ENCODE results near the gene APBB1IP.
"Not testable (repeated sequence)": the region's sequence is repeated elsewhere in the genome, so short reads cannot be mapped to it uniquely, and the experiment has no call there.

Gene APBB1IP

DNA sequence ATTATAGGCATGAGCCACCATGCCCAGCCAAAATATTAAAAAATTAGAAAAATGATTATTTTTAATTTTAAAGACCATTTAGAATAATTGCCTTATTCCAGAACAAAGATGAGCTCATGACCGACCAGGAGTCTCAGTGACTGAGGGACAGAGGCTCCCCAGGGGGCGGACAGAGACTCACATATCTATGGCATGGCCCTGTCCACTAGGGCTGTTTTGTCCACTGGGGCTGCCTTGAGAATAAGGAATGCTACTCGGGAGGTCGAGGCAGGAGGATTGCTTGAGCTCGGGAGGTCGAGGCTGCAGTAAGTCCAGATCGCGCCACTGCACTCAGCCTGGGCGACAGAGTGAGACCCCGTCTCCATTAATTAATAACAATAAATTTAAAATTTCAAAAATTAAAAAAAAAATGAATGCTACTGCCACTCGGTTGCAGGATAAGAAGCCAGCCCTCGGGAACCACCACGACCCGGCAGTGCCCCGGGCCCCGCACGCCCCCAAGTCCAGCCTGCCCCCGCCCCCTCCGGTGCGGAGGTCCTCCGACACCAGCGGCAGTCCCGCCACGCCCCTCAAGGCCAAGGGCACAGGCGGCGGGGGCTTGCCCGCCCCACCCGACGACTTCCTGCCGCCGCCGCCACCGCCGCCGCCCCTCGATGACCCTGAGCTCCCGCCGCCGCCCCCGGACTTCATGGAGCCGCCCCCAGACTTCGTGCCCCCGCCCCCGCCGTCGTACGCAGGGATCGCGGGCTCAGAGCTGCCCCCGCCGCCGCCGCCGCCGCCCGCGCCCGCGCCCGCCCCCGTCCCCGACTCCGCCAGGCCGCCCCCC is 128.6 kb downstream of the APBB1IP start:
- no peak for DNase-seq

DNA sequence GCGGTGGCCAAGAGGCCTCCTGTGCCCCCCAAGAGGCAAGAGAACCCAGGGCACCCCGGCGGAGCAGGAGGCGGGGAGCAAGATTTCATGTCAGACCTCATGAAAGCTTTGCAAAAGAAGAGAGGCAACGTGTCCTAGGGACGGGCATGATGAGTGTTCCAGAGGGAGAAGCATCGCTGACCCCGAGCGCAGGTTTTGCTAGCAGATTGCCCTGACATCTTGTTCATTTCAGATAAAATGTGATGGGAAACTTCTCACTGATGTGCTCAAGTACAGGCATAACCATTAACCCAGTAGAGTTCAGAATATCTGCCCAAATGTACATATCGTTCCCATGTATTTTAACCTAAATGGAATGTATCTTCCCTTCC is 129.2 kb downstream of the APBB1IP start:
- no peak for DNase-seq

GRCh38 chr10:26571655-26572054 is 133.5 kb downstream of the APBB1IP start:
- DNase-seq, result no peak

- no peak for DNase-seq
Observed at GRCh38 chr10:26573674-26574073, 135.5 kb downstream of the APBB1IP start.

- DNase-seq, result no peak
Observed at GRCh38 chr10:26574783-26575182, 136.6 kb downstream of the APBB1IP start.

GRCh38 chr10:26578371-26578770 is 140.2 kb downstream of the APBB1IP start:
- DNase-seq, result not testable (repeated sequence)

GRCh38 chr10:26579256-26580063 is 141.3 kb downstream of the APBB1IP start:
- no peak for DNase-seq

DNA sequence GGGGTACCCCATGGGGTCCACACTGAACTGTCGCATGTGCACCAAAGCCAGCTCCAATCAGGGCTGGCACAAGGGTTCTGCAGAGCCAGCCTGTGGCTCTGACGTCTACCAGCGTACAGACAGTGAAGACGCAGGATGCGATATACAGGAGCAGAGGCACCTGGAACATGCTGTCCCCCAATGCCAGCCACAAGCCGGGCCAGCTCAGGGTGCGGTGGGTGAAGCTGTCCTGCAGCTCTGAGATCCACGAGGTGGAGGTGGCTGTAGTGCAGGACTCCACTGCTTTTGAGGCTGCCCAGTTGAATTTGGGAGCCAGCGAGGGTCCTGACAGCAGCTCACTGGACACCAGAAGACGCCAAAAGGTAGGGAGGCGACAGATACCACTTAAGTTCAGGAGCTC is 148.1 kb downstream of the APBB1IP start:
- DNase-seq, result no peak

- no peak for DNase-seq
Observed at GRCh38 chr10:26588611-26589010, 150.5 kb downstream of the APBB1IP start.

GRCh38 chr10:26589813-26590212 is 151.7 kb downstream of the APBB1IP start:
- DNase-seq, result not testable (repeated sequence)

- no peak for DNase-seq
Observed at GRCh38 chr10:26593896-26594295, 155.8 kb downstream of the APBB1IP start.

GRCh38 chr10:26603283-26603682 is 165.1 kb downstream of the APBB1IP start:
- DNase-seq, result not testable (repeated sequence)

DNA sequence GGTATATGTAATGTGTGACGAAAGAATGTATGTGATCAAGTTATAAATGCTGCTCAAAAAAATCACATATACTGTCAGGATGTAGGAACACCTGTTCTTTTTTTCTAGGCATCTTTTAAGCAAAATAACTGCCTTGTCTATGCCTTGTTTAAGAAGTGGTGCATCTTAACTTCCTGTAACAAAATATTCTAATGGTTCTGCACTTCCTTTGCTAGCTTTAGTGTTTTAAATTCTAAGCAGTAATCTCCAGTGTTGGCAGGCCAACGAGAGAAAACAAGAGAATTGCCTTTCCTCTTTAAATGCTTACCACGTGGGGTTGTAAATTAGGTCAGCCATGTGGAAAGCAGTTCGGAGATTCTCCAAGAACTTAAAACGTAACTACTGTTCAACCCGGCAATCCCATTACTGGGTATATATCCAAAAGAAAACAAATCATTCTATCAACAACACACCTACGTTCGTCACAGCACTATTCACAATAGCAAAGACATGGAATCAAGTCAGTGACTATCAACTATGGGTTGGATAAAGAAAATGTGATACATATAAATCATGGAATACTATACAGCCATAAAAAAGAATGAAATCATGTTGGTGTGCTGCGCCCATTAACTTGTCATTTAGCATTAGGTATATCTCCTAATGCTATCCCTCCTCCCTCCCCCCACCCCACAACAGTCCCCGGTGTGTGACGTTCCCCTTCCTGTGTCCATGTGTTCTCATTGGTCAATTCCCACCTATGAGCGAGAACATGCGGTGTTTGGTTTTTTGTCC is 166.4 kb downstream of the APBB1IP start:
- DNase-seq, result not testable (repeated sequence)

- not testable (repeated sequence) for DNase-seq
Observed at GRCh38 chr10:26606389-26606877, 168.3 kb downstream of the APBB1IP start.

DNA sequence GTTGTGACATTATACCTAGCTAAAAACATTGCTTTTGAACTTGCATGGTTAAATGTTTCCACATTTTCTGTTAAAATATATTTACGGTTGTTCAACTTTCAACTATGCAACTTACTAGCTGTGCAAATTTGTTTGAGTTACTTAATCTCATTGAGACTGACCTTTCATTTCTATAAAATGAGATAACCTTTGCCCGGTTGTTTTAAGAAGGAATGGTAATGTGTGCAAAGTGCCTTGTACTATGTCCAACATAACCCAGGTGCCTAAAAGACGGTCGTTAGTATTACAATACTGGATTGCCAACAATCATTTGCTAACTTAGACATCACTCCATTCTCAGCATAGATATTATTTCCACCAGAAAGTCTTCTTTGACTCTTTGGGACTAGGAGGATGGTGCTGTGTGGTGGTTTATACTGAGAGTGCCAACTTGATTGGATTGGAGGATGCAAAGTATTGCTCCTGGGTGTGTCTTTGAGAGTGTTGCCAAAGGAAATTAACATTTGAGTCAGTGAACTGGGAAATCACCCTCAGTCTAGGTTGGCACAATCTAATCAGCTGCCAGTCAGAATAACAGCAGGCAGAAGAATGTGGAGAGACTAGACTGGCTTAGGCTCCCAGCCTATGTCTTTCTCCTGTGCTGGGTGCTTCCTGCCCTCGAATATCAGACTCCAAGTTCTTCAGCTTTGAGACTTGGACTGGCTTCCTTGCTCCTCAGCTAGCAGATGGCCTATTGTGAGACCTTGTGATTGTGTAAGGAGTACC is 174.2 kb downstream of the APBB1IP start:
- no peak for DNase-seq
